HG03064 (cell line): ENCODE measurements around the gene BCR.
"Not testable (repeated sequence)": the region's sequence is repeated elsewhere in the genome, so short reads cannot be mapped to it uniquely, and the experiment has no call there.

Experiments
- ATAC-seq: cut with Tn5 transposase; IDR thresholded peaks from one replicate; pipeline ENCODE4 v1.9.1; 2021; ENCODE audit warnings: low read depth; ENCODE audit not compliant: unreplicated experiment

BCR gene

DNA sequence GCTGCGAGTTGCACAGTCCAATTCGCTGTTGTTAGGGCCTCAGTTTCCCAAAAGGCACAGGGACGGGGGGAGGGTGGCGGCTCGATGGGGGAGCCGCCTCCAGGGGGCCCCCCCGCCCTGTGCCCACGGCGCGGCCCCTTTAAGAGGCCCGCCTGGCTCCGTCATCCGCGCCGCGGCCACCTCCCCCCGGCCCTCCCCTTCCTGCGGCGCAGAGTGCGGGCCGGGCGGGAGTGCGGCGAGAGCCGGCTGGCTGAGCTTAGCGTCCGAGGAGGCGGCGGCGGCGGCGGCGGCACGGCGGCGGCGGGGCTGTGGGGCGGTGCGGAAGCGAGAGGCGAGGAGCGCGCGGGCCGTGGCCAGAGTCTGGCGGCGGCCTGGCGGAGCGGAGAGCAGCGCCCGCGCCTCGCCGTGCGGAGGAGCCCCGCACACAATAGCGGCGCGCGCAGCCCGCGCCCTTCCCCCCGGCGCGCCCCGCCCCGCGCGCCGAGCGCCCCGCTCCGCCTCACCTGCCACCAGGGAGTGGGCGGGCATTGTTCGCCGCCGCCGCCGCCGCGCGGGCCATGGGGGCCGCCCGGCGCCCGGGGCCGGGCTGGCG, at the start of gene BCR:
Gene BCR (plus strand): TSS at position 209 of the 592 bp plus-strand sequence. CDS start 452 bp downstream, outside the sequence.
- ATAC-seq = no peak

DNA sequence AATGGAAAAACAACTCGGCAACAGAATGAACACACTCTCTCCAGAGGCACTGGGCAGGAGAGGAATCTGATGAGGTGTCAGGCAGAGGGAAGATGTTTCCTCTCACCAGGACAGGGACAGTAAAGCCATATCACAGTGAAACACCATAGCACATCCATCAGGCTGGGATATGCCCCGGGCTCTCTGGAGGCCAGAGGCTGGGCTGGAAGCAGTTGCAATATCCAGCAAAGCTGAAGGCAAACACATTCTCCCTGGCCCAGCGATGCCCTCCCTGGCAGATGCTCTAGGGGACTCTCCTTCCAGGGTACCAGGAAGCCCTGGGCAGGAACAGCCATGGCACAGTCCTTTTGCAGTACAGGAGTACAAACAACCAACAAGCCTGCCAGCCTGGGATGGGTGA, 49.6 kb upstream of the BCR start:
- ATAC-seq = no peak

GRCh38 chr22:23131931-23132330, 48.4 kb upstream of the BCR start:
- no peak for ATAC-seq

DNA sequence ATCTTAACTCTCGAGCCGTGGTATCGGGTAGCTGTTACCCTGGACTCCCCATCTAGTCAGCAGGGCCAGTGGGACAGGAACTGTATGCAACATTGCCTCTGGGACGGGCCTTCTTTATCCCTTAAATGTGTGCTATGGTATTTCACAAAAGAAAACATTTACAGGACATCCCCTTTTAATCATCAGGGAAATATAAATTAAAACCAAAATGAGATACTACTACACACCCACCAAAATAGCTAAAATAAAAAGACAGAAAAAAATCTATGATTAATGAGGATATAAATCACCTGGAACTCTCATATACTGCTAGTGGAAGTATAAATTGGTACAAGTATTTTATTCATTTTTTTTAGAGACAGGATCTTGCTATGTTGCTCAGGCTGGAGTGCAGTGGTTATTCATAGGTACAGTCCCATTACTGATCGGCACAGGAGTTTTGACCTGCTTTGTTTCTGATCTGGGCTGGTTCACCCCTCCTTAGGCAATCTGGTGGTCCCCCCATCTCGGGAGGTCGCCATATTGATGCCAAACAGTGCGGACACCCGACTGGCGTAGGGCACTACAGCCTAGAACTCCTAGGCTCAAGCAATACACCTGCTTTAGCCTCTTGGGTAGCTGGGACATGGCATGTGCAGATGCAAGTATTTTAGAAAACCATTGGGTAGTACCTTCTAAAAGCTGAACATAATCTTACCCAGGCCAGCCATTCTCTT, 47.8 kb upstream of the BCR start:
- no peak for ATAC-seq

DNA sequence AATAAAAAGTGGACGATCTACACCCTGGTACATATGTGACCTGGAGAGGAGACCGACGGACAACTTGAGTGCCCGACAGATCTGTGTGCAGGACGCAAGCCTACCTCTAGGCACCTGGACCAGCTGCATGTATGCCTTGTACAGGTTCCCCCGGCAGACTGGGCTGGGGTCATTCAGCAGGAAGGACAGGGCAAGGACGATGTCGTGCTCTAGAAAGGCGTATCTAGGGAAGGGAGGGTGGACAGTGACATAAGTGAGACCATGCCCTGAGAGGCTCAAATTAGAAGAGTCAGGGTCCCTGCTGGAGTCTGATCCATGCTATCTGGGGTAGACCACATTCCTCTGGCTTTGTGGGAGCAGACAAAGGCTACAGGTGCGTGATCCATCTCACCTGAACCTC, 46.4 kb upstream of the BCR start:
- no peak for ATAC-seq

GRCh38 chr22:23136991-23137390, 43.3 kb upstream of the BCR start:
- not testable (repeated sequence) for ATAC-seq

DNA sequence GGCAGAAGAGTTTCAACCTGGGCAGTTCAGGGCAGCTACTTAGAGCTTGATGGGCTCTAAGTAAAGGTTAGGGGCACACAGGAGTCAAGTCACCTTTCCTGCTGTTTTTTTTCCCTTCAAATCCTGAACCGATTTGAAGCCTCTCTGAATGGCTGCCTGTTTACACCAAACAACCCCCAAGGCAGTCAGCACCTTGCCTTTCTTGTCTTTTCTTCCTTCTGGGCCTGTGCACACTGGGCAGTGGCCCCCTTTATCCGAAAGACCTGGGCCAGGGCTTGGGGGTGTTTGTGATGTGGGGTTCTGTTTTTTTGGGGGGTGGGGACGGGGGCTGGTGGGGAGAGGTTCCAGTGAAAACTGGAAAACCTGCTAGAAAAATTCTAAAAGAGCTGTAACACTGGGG, 42.8 kb upstream of the BCR start:
- no peak for ATAC-seq

- ATAC-seq = no peak
These were observed 42.3 kb upstream of the BCR start for GRCh38 chr22:23137905-23138561.

DNA sequence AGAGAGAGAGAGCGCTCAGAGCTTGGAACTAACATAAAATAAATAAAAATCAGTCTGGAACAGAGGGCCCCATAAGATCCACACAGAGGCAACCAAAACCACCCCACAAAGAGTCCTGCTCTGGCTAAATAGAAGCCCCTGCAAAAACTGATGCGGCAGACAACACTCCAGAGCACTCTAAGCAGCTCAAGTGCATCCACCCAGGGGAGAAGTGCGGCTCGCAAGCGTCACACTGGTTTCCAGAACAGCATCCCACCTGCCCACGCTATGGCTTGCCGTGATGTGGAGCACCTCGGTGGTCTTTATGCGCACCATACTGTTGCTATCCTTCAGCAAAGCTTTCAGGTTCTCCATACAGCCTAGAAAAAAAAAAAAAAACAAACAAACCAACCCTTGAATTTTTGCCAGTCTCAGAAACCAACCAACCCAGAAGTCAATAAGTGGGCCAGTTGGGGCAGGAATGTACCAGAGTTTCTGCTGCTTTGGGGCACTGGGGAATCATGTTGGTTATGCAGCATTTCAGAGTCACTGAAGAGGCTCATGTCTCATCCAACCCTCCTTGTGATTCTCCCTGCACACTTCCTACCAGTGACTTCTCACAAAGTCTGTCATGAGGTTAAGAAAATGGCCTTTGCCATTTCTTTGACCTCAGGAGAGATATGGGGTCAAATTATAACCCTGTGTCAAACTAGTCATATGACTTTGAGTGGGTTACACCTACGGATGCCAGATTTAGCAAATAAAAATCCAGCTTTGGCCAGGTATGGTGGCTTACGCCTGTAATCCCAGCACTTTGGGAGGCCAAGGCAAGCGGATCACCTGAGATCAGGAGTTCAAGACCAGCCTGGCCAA, 41.5 kb upstream of the BCR start:
- no peak for ATAC-seq

DNA sequence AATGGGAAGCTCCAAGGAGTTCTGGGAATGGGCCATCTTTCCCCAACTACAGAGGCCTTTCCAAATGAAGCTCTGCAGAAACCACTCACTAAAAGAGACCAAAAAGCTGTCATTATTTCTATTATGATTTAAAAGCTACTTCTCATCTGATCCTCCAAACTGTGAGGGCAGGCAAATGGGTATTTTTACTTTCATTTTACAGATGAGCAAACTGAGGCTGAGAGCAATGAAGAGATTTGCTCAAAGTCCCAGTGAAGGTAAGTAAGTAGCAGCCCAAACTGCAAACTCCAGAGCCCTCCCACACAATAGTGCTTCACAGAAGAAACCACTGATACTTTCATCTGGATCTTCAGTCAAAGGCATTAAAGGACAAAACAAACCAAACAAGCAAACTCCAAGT, 39.9 kb upstream of the BCR start:
- no peak for ATAC-seq

GRCh38 chr22:23142546-23143105, 37.7 kb upstream of the BCR start:
- ATAC-seq = no peak

DNA sequence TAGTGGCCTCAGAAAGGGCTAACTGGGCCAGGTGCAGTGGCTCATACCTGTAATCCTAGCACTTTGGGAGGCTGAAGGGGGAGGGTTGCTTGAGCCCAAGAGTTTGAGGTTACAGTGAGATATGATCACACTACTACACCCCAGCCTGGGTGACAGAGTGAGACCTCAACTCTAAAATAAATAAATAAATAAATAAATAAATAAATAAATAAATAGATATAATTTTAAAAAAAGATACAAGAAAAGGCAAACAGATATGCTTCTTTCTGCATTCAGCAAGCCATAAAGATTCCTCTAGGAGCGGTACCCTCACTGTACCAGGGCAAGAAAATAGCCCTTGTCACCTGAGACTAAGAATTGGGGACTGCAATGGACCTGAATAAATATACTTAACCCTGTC, 37.2 kb upstream of the BCR start:
- ATAC-seq = no peak

- ATAC-seq = no peak
These were observed 35.9 kb upstream of the BCR start for GRCh38 chr22:23144432-23144831.

GRCh38 chr22:23144932-23145877, 35.1 kb upstream of the BCR start, which contains the start of gene RAB36:
TSS of gene RAB36 (plus strand) at chr22:23145477. CDS start at chr22:23146617, 1,140 bp downstream.
- no peak for ATAC-seq

DNA sequence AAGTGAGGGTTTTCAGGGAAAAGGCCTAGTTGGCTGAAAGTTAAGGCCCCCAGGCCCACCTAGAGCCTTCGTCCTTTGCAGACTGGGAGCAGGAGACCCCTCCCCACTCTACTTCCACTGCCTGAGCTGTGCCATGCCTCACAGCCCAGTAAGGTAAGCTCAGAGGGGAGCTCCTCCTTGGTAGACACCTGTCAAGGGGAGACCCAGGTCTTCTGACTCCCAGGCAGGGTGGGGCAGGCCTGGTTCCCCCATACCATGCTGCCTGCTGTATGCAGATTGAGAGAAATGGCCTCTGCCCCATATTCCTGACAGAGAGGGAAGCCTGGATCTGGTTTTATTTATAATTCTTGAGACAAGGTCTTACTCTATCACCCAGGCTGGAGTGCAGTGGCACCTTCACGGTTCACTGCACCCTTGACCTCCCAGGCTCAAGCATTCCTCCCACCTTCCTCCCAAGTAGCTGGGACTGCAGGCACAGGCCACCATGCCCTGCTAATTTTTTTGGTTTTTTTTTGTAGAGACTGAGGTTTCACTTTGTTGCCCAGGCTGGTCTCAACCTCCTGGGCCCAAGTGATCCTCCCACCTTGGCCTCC, 34.3 kb upstream of the BCR start:
- no peak for ATAC-seq

DNA sequence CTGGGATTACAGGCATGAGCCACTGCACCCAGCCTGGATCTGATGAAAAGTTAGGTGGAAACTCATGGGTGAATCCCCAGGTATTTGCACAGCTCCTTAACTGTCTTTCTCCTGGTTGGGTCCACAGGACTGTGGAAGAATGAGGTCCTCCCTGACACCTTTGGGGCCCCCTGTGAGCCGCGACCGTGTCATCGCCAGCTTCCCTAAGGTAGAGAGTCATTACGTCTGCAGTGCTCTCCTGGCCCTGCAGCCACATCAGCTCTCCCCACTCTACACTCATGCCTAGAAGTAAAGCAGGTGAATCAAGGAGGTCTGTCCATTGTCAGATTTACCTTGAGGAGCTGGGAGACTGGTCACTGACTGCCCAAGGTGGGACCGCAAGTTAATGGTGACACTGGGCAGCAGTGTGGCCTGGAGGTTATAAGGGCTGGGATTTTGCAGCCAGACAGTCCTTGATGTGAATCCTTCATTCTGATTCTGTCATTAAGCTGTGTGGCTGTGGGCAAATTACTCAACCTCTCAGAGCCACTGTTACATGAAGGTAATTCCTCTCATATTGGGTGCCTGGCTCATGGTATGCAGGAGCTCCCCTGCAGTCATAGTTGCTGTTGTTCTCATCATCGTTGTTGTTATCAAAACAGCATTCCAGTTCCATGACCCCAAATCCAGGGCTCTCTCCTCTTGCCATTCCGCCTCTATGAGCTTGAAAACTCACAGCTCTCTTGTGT, 33.7 kb upstream of the BCR start:
- ATAC-seq = no peak

DNA sequence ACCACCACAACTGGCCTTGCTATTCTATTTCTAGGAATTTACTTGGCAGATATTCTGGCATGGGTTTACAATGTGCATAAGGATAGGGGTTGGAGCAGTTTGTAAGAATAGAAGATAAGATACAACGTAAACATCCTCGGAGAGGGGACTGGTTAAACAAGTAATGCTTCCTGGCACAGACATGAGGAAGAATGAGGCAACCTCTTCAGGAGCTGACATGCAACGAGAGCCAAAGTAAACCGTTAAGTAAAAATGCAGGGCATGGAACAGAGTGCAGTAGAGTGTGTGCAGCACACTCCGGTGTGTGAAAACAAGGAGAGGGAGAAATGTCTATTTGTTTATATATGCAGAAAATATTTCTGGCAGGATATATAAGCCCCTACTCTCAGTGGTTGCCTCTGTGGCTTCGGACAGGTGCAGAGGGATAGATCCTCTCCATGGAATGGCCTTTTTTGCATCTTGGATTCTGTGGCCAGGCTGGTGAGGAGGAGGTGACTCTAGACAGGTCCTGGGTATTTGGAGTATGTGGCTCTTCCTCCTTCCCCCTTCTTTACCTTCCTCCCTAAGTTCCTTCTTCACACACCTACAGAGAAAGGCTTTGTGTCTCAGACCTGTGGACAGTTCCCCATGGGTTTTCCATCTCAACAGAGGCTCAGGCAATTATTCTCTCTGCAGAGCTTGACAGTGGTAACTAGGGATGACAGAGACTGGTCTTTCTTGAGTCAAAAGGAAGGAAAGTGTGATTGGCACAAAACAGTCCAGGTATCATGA, 32.5 kb upstream of the BCR start:
- ATAC-seq = no peak

DNA sequence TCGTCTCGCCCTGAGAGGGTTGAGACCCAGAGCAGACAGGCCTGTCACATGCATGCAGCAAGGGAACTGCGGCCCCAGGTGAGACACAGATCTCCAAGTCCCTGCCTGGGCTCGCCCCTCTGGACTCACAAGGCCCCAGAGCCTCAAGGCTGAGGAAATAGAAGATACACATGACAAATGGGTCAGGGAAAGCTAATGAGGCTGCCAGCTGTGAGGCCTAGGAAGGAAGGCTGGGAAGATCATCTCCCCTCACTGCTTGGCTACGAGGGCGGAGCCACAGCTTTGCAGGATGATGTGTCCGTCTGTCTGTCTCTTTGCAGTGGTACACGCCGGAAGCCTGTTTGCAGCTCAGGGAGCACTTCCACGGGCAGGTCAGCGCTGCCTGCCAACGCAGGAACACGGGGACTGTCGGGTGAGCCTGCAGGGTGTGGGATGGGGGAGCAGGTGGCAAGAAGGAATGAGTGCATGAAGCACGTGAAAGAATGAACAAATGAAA, 30.5 kb upstream of the BCR start:
- no peak for ATAC-seq
